Prostate gland (tissue), 2 donors: ENCODE data around the gene KLHL29. TPM values are rescaled to one million over a fixed set of nuclear protein-coding genes. Genes with fewer than 3 reads are reported as not detected.

Experiments used
- DNase-seq: peaks from one replicate; pipeline ENCODE4 v3.0.0-alpha.2; 2019; ENCODE audit warnings: low spot score
- H3K27ac ChIP-seq, 2 donors: fragments of 200-600 bp; sonication (generic); 2 replicates each; pipeline ENCODE4 v1.5.1; 2017 to 2019
- H3K27me3 ChIP-seq: fragments of 200-600 bp; sonication (generic); replicated peaks from 2 replicates; pipeline ENCODE4 v1.5.1; 2019; ENCODE audit not compliant: insufficient read depth
- H3K36me3 ChIP-seq, 2 donors: fragments of 200-600 bp; sonication (generic); 1 replicate in 1 of 2; 2 replicates in 1 of 2; pipeline versions ENCODE4 v1.5.1 to v1.8.1; 2017 to 2019
- H3K4me1 ChIP-seq: fragments of 200-600 bp; sonication (generic); replicated peaks from 2 replicates; pipeline ENCODE4 v1.5.1; 2019
- H3K4me3 ChIP-seq, 2 donors: fragments of 200-600 bp; sonication (generic); 2 replicates each; pipeline ENCODE4 v1.5.1; 2017 to 2019
- H3K9me3 ChIP-seq: fragments of 200-600 bp; sonication (generic); 2 replicates; pipeline ENCODE4 v1.5.1; 2017
- POLR2A ChIP-seq: fragments of 450-650 bp; IDR thresholded peaks from one replicate; pipeline ENCODE4 v1.6.1; 2016; ENCODE audit warnings: antibody characterized with exemption, mild to moderate bottlenecking
- POLR2AphosphoS5 ChIP-seq: sonication (generic); formaldehyde crosslinking; IDR thresholded peaks from one replicate; pipeline ENCODE4 v1.6.1; 2017; ENCODE audit warnings: antibody characterized with exemption
- WGBS: methylation state at CpG from one replicate; pipeline ENCODE4 v1.1.5; 2018; 5-methylcytosine and 5-hydroxymethylcytosine counted together
- intact Hi-C: fragments of 100-400 bp; cut with DNase I; formaldehyde crosslinking; loops from one replicate; pipeline ENCODE4 v1.14.2; 2022
- total RNA-seq, 2 donors: library from RNA; depleted of rRNA; stranded (reverse); fragments of >200 nt; gene quantifications; one replicate each; pipeline ENCODE4 v1.1.0, GENCODE V29; 2016
- TF ChIP-seq, protein P1 (sequence below), 4 experiments: fragments of 200-600 bp in 2 of 4; fragments of 450-650 bp in 2 of 4; sonication (generic) in 2 of 4; IDR thresholded peaks; 1 replicate in 3 of 4; 2 replicates in 1 of 4; pipeline ENCODE4 v1.5.1; 2016 to 2019; ENCODE audit warnings: antibody characterized with exemption in 4 of 4, mild to moderate bottlenecking in 2 of 4, moderate library complexity in 2 of 4

Gene KLHL29
- total RNA-seq, 2 donors from 2014 or later = 23.3 to 24.8 TPM

DNA sequence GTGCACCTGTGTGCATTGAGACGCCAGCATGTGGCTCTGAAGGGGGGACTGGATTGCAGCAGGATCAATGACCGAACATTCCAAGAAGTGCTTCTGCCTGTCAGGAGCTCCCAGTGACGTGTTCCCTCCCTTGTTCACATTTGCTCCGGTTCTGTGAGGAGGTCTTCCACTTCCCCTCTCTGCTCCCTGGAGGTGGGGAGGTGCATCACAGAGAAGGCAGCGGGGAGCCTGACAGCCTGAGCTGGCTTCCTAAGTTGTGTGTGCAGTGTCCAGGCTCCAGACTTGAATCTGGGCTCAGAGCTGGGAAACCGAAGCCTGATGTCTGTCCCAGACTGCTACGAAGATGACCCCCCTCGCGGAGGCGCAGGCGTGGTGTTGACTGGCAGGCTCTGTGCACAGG is 171.0 kb downstream of the KLHL29 start:
- no peaks in the 10 kb centered on the region for H3K27me3 ChIP-seq
- DNase-seq = no peak
- intact Hi-C loops = no loop called here
- no peaks in the 10 kb centered on the region for H3K9me3 ChIP-seq
- 93% methylated on average over 11 of the region's 11 CpGs for WGBS
- no peak overlapping the region for H3K4me3 ChIP-seq
- H3K4me1 ChIP-seq = no peaks in the 10 kb centered on the region
- no peaks in the 10 kb centered on the region for H3K36me3 ChIP-seq
- peak overlapping the region in 1 of 2 donors; percentile 77 for H3K27ac ChIP-seq
- TF ChIP-seq POLR2A = no peak
- TF ChIP-seq POLR2AphosphoS5 = no peak
- TF ChIP-seq, protein P1, sequence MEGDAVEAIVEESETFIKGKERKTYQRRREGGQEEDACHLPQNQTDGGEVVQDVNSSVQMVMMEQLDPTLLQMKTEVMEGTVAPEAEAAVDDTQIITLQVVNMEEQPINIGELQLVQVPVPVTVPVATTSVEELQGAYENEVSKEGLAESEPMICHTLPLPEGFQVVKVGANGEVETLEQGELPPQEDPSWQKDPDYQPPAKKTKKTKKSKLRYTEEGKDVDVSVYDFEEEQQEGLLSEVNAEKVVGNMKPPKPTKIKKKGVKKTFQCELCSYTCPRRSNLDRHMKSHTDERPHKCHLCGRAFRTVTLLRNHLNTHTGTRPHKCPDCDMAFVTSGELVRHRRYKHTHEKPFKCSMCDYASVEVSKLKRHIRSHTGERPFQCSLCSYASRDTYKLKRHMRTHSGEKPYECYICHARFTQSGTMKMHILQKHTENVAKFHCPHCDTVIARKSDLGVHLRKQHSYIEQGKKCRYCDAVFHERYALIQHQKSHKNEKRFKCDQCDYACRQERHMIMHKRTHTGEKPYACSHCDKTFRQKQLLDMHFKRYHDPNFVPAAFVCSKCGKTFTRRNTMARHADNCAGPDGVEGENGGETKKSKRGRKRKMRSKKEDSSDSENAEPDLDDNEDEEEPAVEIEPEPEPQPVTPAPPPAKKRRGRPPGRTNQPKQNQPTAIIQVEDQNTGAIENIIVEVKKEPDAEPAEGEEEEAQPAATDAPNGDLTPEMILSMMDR (IDR thresholded peaks at IDR 0.05) = no peak

DNA sequence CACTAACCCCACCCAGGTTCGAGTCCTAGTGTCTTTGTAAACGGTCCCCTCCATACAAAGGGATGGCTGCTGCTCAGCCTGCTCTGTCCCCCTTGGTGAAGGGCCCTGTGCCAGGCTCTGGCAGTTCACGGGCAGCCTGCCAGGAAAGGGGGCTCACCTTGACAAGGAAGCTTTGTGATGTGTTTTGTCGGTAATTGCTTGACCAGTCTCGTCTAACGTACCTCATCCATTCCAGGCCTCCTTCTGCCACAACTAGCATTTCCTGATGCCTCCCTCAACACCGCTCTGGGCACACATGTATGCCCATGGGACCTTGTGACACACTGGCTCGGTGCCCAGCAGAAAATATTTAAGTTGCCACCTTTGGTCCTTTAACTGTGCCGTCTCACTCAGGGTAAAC is 171.9 kb downstream of the KLHL29 start:
- TF ChIP-seq POLR2AphosphoS5 = no peak
- no peak for TF ChIP-seq POLR2A
- TF ChIP-seq, protein P1 (IDR thresholded peaks at IDR 0.05) = no peak
- Histone ChIP-seq H3K27me3 (no peaks in the 10 kb centered on the region), H3K4me3 (no peak overlapping the region), H3K4me1 (no peaks in the 10 kb centered on the region), H3K9me3 (no peaks in the 10 kb centered on the region), H3K36me3 (no peaks in the 10 kb centered on the region), H3K27ac (peak overlapping the region; percentile 46 to 77)
- intact Hi-C loops = no loop called here
- 41% methylated on average over 9 of the region's 9 CpGs for WGBS
- DNase-seq = peak; percentile 24

- no peak for DNase-seq
- H3K36me3 ChIP-seq = no peaks in the 10 kb centered on the region
- no peaks in the 10 kb centered on the region for H3K27me3 ChIP-seq
- peak overlapping the region; percentile 46 to 77 for H3K27ac ChIP-seq
- intact Hi-C loops = no loop called here
- 87% methylated on average over 9 of the region's 9 CpGs for WGBS
- TF ChIP-seq, protein P1 (IDR thresholded peaks at IDR 0.05) = no peak
- no peak for TF ChIP-seq POLR2AphosphoS5
- TF ChIP-seq POLR2A = no peak
- no peaks in the 10 kb centered on the region for H3K4me1 ChIP-seq
- H3K4me3 ChIP-seq = no peak overlapping the region
- no peaks in the 10 kb centered on the region for H3K9me3 ChIP-seq
These were observed 172.5 kb downstream of the KLHL29 start for GRCh38 chr2:23557455-23557854.

GRCh38 chr2:23559561-23560239 is 174.7 kb downstream of the KLHL29 start:
- Histone ChIP-seq H3K36me3 (no peaks in the 10 kb centered on the region), H3K27ac (peak overlapping the region in 1 of 2 donors; percentile 11), H3K4me3 (no peak overlapping the region), H3K9me3 (no peaks in the 10 kb centered on the region), H3K27me3 (no peaks in the 10 kb centered on the region), H3K4me1 (peaks cover 4% of the 10 kb centered on the region)
- intact Hi-C loops = loop anchor here (5.0 kb wide), 1 partner anchor 37 kb away; no protein-coding TSS in a partner anchor
- TF ChIP-seq POLR2AphosphoS5 (no peak), POLR2A (no peak)
- TF ChIP-seq, protein P1 (IDR thresholded peaks at IDR 0.05) = no peak
- DNase-seq = no peak
- WGBS = 87% methylated on average over 20 of the region's 20 CpGs

DNA sequence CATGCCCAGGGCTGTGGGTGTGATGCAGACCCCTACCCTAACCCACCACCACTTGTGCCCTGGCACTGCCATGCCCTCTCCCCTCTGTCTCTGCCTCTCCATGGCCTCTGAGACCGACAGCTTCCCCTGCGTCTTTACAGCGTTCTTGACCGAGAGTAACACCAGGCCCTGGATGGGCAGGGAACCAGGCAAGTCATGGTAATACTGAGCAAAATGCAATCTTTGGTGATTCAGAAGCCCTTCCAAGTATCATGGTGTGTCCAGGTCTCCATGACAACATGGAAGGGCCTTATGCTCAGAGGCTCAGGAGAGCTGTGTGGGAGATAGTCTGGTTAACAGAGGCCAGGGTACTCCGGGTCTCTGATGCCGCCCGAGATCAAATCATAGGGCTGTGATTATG is 176.1 kb downstream of the KLHL29 start:
- Histone ChIP-seq H3K4me3 (no peak overlapping the region), H3K27me3 (no peaks in the 10 kb centered on the region), H3K9me3 (no peaks in the 10 kb centered on the region), H3K36me3 (no peaks in the 10 kb centered on the region), H3K27ac (no peak overlapping the region), H3K4me1 (peaks cover 4% of the 10 kb centered on the region)
- DNase-seq = no peak
- intact Hi-C loops = loop anchor here (5.0 kb wide), 1 partner anchor 39 kb away; no protein-coding TSS in a partner anchor
- TF ChIP-seq, protein P1 (IDR thresholded peaks at IDR 0.05) = no peak
- TF ChIP-seq POLR2A (no peak), POLR2AphosphoS5 (no peak)
- WGBS = 88% methylated on average over 7 of the region's 7 CpGs
